Medulla oblongata (tissue), 1 donor: Measurements from ENCODE around the gene ZNF799.
"Not testable (repeated sequence)": the region's sequence is repeated elsewhere in the genome, so short reads cannot be mapped to it uniquely, and the experiment has no call there.

ENCODE experiments used
- DNase-seq: peaks from one replicate; pipeline ENCODE4 v3.0.0-alpha.2; 2015; ENCODE audit errors: extremely low spot score

The ZNF799 gene

GRCh38 chr19:12364391-12365235, 36.5 kb downstream of the ZNF799 start:
- DNase-seq: peak; percentile 30

- not testable (repeated sequence) for DNase-seq
Observed at GRCh38 chr19:12362236-12362635, 38.8 kb downstream of the ZNF799 start.

- DNase-seq: no peak
Observed at GRCh38 chr19:12353375-12353774, 47.7 kb downstream of the ZNF799 start.

- DNase-seq: no peak
Observed at GRCh38 chr19:12350890-12351197, 50.2 kb downstream of the ZNF799 start.

GRCh38 chr19:12350185-12350889, 50.7 kb downstream of the ZNF799 start:
- DNase-seq: no peak

GRCh38 chr19:12346896-12347295, 54.2 kb downstream of the ZNF799 start:
- DNase-seq: no peak

GRCh38 chr19:12345197-12345596, 55.9 kb downstream of the ZNF799 start:
- DNase-seq: no peak
